HFF-Myc (cell line): Measurements from ENCODE around the gene DIP2C.
A peak's percentile ranks its signal among the peaks of the same experiment; 100 is the strongest.

ENCODE experiments used
- DNase-seq: peaks from one replicate; pipeline ENCODE4 v3.0.0-alpha.2; 2011; ENCODE audit warnings: low read depth; ENCODE audit errors: extremely low read depth
- H3K4me3 ChIP-seq: replicated peaks from 2 replicates; pipeline ENCODE4 v1.5.1; 2011; ENCODE audit warnings: low read depth, mild to moderate bottlenecking, control low read depth, low read length
- TF ChIP-seq, protein P1 (sequence below): IDR thresholded peaks from 2 replicates; pipeline ENCODE4 v1.5.1; 2012; ENCODE audit warnings: mild to moderate bottlenecking, low read depth, low read length, control low read depth; ENCODE audit errors: missing control alignments

Gene DIP2C

DNA sequence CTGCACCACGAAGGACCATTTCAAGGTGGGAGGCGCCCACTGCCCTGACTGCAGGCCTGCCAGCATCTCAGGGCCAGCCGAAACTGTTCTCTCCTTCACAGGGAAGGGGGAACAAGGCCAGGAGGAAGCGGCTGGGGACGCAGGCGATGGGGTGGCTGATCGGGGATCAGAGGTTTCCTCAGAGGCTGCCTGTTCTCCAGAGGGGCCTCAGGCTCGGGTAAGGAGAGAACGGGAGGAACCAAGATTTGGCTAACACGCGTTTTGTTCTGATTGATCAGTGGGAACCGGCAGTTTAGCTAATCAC lies 87.9 kb downstream of the DIP2C start:
- TF ChIP-seq, protein P1, sequence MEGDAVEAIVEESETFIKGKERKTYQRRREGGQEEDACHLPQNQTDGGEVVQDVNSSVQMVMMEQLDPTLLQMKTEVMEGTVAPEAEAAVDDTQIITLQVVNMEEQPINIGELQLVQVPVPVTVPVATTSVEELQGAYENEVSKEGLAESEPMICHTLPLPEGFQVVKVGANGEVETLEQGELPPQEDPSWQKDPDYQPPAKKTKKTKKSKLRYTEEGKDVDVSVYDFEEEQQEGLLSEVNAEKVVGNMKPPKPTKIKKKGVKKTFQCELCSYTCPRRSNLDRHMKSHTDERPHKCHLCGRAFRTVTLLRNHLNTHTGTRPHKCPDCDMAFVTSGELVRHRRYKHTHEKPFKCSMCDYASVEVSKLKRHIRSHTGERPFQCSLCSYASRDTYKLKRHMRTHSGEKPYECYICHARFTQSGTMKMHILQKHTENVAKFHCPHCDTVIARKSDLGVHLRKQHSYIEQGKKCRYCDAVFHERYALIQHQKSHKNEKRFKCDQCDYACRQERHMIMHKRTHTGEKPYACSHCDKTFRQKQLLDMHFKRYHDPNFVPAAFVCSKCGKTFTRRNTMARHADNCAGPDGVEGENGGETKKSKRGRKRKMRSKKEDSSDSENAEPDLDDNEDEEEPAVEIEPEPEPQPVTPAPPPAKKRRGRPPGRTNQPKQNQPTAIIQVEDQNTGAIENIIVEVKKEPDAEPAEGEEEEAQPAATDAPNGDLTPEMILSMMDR = no peak
- no peak for DNase-seq
- no peak overlapping the region for H3K4me3 ChIP-seq

DNA sequence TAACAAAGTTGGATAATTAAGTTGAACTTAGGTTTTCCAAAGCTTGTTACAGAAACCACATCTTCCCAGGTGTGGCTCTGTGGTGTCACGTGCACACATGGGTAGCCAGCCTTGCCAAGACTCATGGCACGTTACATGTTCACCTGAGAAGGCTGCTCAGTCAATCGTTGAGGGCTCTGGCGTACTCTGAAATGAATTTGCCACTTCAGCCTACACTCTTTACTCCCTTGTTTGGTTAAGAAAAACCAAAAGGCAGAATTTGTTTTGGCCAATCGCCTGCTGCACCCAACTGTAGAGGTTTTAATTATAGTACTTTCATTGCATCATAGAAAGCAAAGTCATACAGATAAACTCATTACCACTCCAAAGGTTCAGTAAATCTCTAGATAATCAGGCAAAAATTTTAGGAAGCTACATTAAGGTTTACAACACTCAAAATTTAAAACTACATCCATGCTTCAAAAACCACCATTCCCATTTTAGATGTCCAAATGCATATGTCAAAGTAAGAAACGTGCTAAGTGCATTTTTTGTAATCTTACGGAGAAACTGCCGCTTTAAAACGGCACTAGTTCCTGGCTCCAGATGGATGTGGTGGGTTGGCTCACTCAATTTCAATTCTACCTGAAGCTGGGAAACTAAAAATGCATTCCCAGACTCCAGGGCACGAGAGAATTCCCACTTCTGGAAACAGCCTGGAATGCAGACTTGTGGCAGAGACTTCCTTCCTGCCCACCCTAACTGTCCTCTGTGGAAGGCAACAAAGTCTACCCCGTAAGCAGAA lies 88.4 kb downstream of the DIP2C start:
- H3K4me3 ChIP-seq = no peak overlapping the region
- TF ChIP-seq, protein P1 = no peak
- no peak for DNase-seq

DNA sequence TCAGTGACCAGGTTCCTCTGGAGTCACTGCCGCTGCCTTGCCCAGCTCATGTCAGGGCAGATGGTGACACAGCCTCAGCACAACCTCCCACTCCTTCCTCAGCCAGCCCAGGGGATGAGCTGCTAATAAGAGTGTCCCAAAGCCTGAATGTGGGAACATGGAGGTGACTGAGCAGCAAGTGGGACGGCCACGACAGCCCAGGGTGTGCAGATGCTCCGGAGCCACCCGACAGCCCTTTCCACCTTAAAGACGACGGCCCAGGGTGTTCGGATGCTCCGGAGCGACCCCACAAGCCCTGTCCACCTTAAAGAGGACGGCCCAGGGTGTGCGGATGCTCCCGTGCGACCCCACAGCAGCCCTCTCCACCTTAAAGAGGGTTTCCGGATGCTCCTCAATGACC lies 89.2 kb downstream of the DIP2C start:
- TF ChIP-seq, protein P1 = no peak
- DNase-seq = no peak
- H3K4me3 ChIP-seq = no peak overlapping the region

DNA sequence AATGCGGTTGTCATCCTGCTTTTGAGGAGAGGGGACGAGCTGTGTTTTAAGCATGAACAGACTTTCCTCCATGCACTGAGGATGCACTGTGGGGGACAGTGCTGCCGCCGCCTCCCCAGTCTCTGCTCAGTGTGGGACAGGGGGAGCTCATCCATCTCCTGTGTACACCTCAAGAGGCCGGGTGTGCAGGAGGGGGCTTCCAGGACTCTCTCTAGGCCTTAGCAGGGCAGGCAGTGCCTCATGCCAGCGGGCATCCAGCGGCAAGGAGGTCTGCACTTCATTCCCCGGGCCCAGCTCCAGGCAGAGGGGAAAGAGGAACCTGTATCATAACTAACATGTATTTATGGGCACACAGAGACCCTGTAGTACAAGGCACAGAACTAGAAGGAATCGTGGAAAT lies 89.7 kb downstream of the DIP2C start:
- H3K4me3 ChIP-seq = no peak overlapping the region
- TF ChIP-seq, protein P1 = no peak
- no peak for DNase-seq

DNA sequence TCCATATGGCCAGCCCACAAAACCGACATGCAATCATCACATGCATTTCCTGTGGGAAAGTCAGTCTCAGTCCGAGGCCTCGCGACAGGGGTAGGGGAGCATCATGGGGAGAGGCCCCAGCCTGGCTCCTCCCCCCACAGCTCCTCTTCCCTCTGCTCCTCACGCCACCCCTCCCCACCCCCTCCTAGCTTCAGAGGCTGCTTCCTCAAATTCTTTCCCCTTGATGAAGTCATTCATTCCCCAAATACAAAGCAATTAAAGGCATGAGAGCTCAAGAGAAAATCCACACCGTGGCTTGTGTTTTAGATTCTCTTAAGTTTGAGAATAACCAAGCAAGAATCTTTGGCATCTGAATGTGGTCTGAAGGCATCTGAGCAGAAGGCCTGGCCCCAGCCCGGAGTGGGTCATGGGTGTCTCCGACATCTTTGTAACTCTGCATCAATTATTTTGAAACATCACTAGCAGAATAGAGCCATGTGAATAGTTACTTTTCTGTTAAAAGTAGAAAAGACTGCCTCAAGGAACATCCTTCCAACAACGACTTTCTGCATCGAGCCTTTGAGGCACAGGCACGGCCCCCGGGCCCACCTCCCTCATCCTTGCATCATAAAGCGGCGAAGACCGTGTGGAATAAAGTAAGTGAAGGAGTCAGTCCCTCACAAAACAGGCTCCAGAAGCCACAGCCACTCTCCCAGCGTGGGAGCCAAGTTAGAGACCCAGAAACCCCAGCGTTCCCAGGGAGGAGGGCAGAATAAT lies 90.9 kb downstream of the DIP2C start:
- TF ChIP-seq, protein P1 = no peak
- no peak overlapping the region for H3K4me3 ChIP-seq
- peak; percentile 56 for DNase-seq

DNA sequence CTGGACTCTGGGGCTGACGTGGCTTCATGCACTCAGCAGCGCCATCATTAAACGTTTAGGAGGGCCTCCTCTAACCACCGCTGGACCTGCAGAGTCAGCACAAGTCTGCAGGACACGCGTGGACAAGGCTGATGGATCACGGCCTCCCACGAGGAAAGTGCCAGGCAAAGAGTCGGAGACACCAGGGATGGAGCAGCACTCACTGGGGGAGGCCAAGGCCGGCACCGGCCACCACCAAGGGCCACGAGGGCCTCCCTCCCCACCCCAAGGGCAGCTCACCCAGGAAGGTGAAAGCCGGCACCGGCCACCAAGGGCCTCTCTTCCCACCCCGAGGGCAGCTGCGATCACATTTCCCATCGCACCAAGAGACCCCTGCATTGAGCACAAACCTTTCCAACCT lies 91.5 kb downstream of the DIP2C start:
- DNase-seq = no peak
- TF ChIP-seq, protein P1 = no peak

More for the DNA sequence above, 91.5 kb downstream of the DIP2C start:
- H3K4me3 ChIP-seq = no peak overlapping the region
